ENCODE results near the gene GIMAP4. TPM values are rescaled to one million over a fixed set of nuclear protein-coding genes. Genes with fewer than 3 reads are reported as not detected.
"Not testable (repeated sequence)": the region's sequence is repeated elsewhere in the genome, so short reads cannot be mapped to it uniquely, and the experiment has no call there.

GIMAP4 gene
- polyA plus RNA-seq, 6 donors from 2014 or later, result 0.75 to 4.4 (median 1.5) TPM

- Mint-ChIP-seq H3K27ac (no peak overlapping the region), H3K4me1 (peaks cover 0 to 9% (median 9%) of the 10 kb centered on the region in 3 donors), H3K27me3 (peaks cover 0 to 11% (median 7%) of the 10 kb centered on the region in 3 donors), H3K9me3 (peaks cover 4 to 14% (median 8%) of the 10 kb centered on the region in 7 donors), H3K4me3 (no peak overlapping the region), H3K36me3 (no peaks in the 10 kb centered on the region)
- DNase-seq, result no peak
- no peak for ATAC-seq (ENCODE audit: low read depth in 2 of 2)
Measured at GRCh38 chr7:150566123-150566522, 1.1 kb upstream of the GIMAP4 start.

GRCh38 chr7:150566572-150566971 lies 618 bp upstream of the GIMAP4 start:
- DNase-seq (no peak), ATAC-seq (ENCODE audit: low read depth in 2 of 2) (no peak)
- Mint-ChIP-seq H3K4me3 (no peak overlapping the region), H3K27me3 (peaks cover 0 to 11% (median 7%) of the 10 kb centered on the region in 3 donors), H3K4me1 (peaks cover 0 to 9% (median 9%) of the 10 kb centered on the region in 3 donors), H3K27ac (peak overlapping the region in 1 of 6 donors; percentile 69), H3K9me3 (peaks cover 2 to 9% (median 4%) of the 10 kb centered on the region in 7 donors), H3K36me3 (no peaks in the 10 kb centered on the region)

- Mint-ChIP-seq H3K36me3 (no peaks in the 10 kb centered on the region), H3K4me3 (no peak overlapping the region), H3K27ac (peak overlapping the region in 1 of 6 donors; percentile 42), H3K4me1 (peaks cover 0 to 9% (median 9%) of the 10 kb centered on the region in 3 donors), H3K27me3 (peaks cover 0 to 11% (median 7%) of the 10 kb centered on the region in 3 donors), H3K9me3 (peaks cover 0 to 4% (median 0%) of the 10 kb centered on the region in 7 donors)
- ATAC-seq (ENCODE audit: low read depth in 2 of 2) (no peak), DNase-seq (no peak)
Measured at GRCh38 chr7:150567871-150568301, 696 bp downstream of the GIMAP4 start.

GRCh38 chr7:150568714-150569113 lies 1.5 kb downstream of the GIMAP4 start:
- H3K36me3 Mint-ChIP-seq, result no peaks in the 10 kb centered on the region
- peaks cover 0 to 6% (median under 1%) of the 10 kb centered on the region in 3 donors for H3K27me3 Mint-ChIP-seq
- no peak for ATAC-seq (ENCODE audit: low read depth in 2 of 2)
- no peak for DNase-seq
- H3K4me3 Mint-ChIP-seq, result no peak overlapping the region
- H3K27ac Mint-ChIP-seq, result peak overlapping the region in 3 of 6 donors; percentile 1 to 9 (median 3)
- peaks cover 0 to 9% (median 9%) of the 10 kb centered on the region in 3 donors for H3K4me1 Mint-ChIP-seq
- H3K9me3 Mint-ChIP-seq, result peaks cover 0 to 3% (median 0%) of the 10 kb centered on the region in 7 donors

- DNase-seq (no peak), ATAC-seq (ENCODE audit: low read depth in 2 of 2) (no peak)
- Mint-ChIP-seq H3K36me3 (no peaks in the 10 kb centered on the region), H3K9me3 (peaks cover 0 to 3% (median 0%) of the 10 kb centered on the region in 7 donors), H3K27me3 (peaks cover 0 to 6% (median 0%) of the 10 kb centered on the region in 3 donors), H3K4me1 (peaks cover 0 to 9% (median 9%) of the 10 kb centered on the region in 3 donors), H3K27ac (no peak overlapping the region), H3K4me3 (no peak overlapping the region)
Measured at GRCh38 chr7:150569245-150569955, 2.2 kb downstream of the GIMAP4 start.

GRCh38 chr7:150570556-150571465 lies 3.6 kb downstream of the GIMAP4 start:
- Mint-ChIP-seq H3K4me3 (no peak overlapping the region), H3K27ac (no peak overlapping the region), H3K4me1 (peaks cover 0 to 9% (median 9%) of the 10 kb centered on the region in 3 donors), H3K9me3 (peaks cover 0 to 7% (median 2%) of the 10 kb centered on the region in 7 donors), H3K27me3 (peaks cover 0 to 6% (median 0%) of the 10 kb centered on the region in 3 donors), H3K36me3 (no peaks in the 10 kb centered on the region)
- DNase-seq, result no peak
- ATAC-seq (ENCODE audit: low read depth in 2 of 2), result no peak

GRCh38 chr7:150572496-150572895 lies 5.3 kb downstream of the GIMAP4 start:
- peaks cover 0 to 9% (median 5%) of the 10 kb centered on the region in 3 donors for H3K4me1 Mint-ChIP-seq
- ATAC-seq (ENCODE audit: low read depth in 2 of 2) (no peak), DNase-seq (no peak)
- H3K27ac Mint-ChIP-seq, result no peak overlapping the region
- H3K27me3 Mint-ChIP-seq, result peaks cover 0 to 2% (median 0%) of the 10 kb centered on the region in 3 donors
- no peak overlapping the region for H3K4me3 Mint-ChIP-seq
- no peaks in the 10 kb centered on the region for H3K36me3 Mint-ChIP-seq
- H3K9me3 Mint-ChIP-seq, result peaks cover 0 to 17% (median 6%) of the 10 kb centered on the region in 7 donors

- not testable (repeated sequence) for H3K27me3 Mint-ChIP-seq; H3K36me3 Mint-ChIP-seq; ATAC-seq (ENCODE audit: low read depth in 2 of 2); H3K27ac Mint-ChIP-seq; DNase-seq; H3K4me1 Mint-ChIP-seq
- Mint-ChIP-seq H3K9me3 (peaks cover 0 to 17% (median 6%) of the 10 kb centered on the region in 7 donors), H3K4me3 (peak overlapping the region in 1 of 8 donors; percentile 56)
Measured at GRCh38 chr7:150579979-150580637, 12.9 kb downstream of the GIMAP4 start.

GRCh38 chr7:150580638-150581394 lies 13.6 kb downstream of the GIMAP4 start:
- peaks cover 0 to 14% (median 4%) of the 10 kb centered on the region in 7 donors for H3K9me3 Mint-ChIP-seq
- DNase-seq, result no peak
- H3K27ac Mint-ChIP-seq, result no peak overlapping the region
- no peaks in the 10 kb centered on the region for H3K4me1 Mint-ChIP-seq
- ATAC-seq (ENCODE audit: low read depth in 2 of 2), result no peak
- no peak overlapping the region for H3K4me3 Mint-ChIP-seq
- H3K27me3 Mint-ChIP-seq, result peaks cover 0 to 8% (median 4%) of the 10 kb centered on the region in 3 donors
- peaks cover 0 to 5% of the 10 kb centered on the region in 2 donors for H3K36me3 Mint-ChIP-seq

- no peak for DNase-seq
- ATAC-seq (ENCODE audit: low read depth in 2 of 2), result no peak
- H3K27ac Mint-ChIP-seq, result no peak overlapping the region
- H3K4me3 Mint-ChIP-seq, result no peak overlapping the region
- peaks cover 0 to 5% of the 10 kb centered on the region in 2 donors for H3K36me3 Mint-ChIP-seq
- H3K9me3 Mint-ChIP-seq, result peaks cover 0 to 7% (median 0%) of the 10 kb centered on the region in 7 donors
- peaks cover 0 to 8% (median 4%) of the 10 kb centered on the region in 3 donors for H3K27me3 Mint-ChIP-seq
- H3K4me1 Mint-ChIP-seq, result peaks cover 6 to 10% (median 7%) of the 10 kb centered on the region in 3 donors
Measured at GRCh38 chr7:150585199-150585598, 18.0 kb downstream of the GIMAP4 start.

- Mint-ChIP-seq H3K27me3 (no peaks in the 10 kb centered on the region), H3K27ac (no peak overlapping the region), H3K36me3 (peaks cover 0 to 5% of the 10 kb centered on the region in 2 donors), H3K4me1 (peaks cover 6 to 10% (median 7%) of the 10 kb centered on the region in 3 donors), H3K9me3 (peaks cover 0 to 10% (median 3%) of the 10 kb centered on the region in 7 donors), H3K4me3 (peak overlapping the region in 1 of 8 donors; percentile 6)
- DNase-seq (no peak), ATAC-seq (ENCODE audit: low read depth in 2 of 2) (peak in 1 of 2 donors; percentile 28)
Measured at GRCh38 chr7:150586068-150586784, 19.0 kb downstream of the GIMAP4 start.

GRCh38 chr7:150586785-150587152 lies 19.6 kb downstream of the GIMAP4 start:
- Mint-ChIP-seq H3K27me3 (no peaks in the 10 kb centered on the region), H3K36me3 (peaks cover 0 to 5% of the 10 kb centered on the region in 2 donors), H3K4me3 (no peak overlapping the region), H3K27ac (peak overlapping the region in 1 of 6 donors; percentile 9), H3K9me3 (peaks cover 0 to 16% (median 6%) of the 10 kb centered on the region in 7 donors), H3K4me1 (peaks cover 6 to 10% (median 7%) of the 10 kb centered on the region in 3 donors)
- DNase-seq (no peak), ATAC-seq (ENCODE audit: low read depth in 2 of 2) (no peak)

Measured in naive B cell (primary cell).